ENCODE results near the gene QRICH2.
"Not testable (repeated sequence)": the region's sequence is repeated elsewhere in the genome, so short reads cannot be mapped to it uniquely, and the experiment has no call there.

Gene QRICH2

GRCh38 chr17:76226749-76227148 is 81.3 kb downstream of the QRICH2 start:
- H3K4me1 ChIP-seq (ENCODE audit: insufficient read depth, low read length); H3K36me3 ChIP-seq (ENCODE audit: insufficient read depth, low read length); H3K4me3 ChIP-seq (ENCODE audit: low read length); H3K27ac ChIP-seq (ENCODE audit: low read depth, low read length); H3K27me3 ChIP-seq (ENCODE audit: insufficient read depth, low read length); H3K9ac ChIP-seq (ENCODE audit: low read depth, low read length); H3K9me3 ChIP-seq (ENCODE audit: insufficient read depth, low read depth, low read length): not testable (repeated sequence)
- 96% methylated on average over 17 of the region's 19 CpGs for WGBS

GRCh38 chr17:76225373-76226086 is 82.5 kb downstream of the QRICH2 start:
- not testable (repeated sequence) for H3K27ac ChIP-seq (ENCODE audit: low read depth, low read length); H3K9ac ChIP-seq (ENCODE audit: low read depth, low read length); H3K4me3 ChIP-seq (ENCODE audit: low read length); H3K36me3 ChIP-seq (ENCODE audit: insufficient read depth, low read length); H3K4me1 ChIP-seq (ENCODE audit: insufficient read depth, low read length); H3K27me3 ChIP-seq (ENCODE audit: insufficient read depth, low read length); H3K9me3 ChIP-seq (ENCODE audit: insufficient read depth, low read depth, low read length)
- WGBS, result 79% methylated on average over 3 of the region's 7 CpGs
